HCT116 (cell line): ENCODE results near the gene OVOL3. TPM values are rescaled to one million over a fixed set of nuclear protein-coding genes. Genes with fewer than 3 reads are reported as not detected.

ENCODE experiments used
- ATAC-seq: fragments of 200-7000 bp; cut with Tn5 transposase; 2 replicates; pipeline ENCODE4 v1.9.1; 2020; ENCODE audit warnings: mild to moderate bottlenecking, moderate library complexity
- BruUV-seq: library from RNA; stranded (reverse); fragments of 400-500 nt; replicated peaks from 2 replicates; lab custom pipeline; 2021; lab: Mats Ljungman, UMichigan
- CTCF ChIA-PET: fragments of 300-600 bp; sonication (Branson Sonifier 250); formaldehyde crosslinking; loops from one replicate; lab custom pipeline; 2021; ENCODE audit warnings: antibody characterized with exemption; lab: Charles Lee
- POLR2A ChIA-PET: fragments of 300-600, 350-600 bp; sonication (Branson Sonifier 250); formaldehyde crosslinking; loops from one replicate; lab custom pipeline; 2021; ENCODE audit warnings: antibody characterized with exemption; lab: Charles Lee
- RAD21 ChIA-PET, 2 experiments: fragments of 300-600 bp; sonication (Branson Sonifier 250); formaldehyde crosslinking; loops; one replicate each; lab custom pipeline; 2023; ENCODE audit warnings: low total read pairs in 2 of 2; ENCODE audit not compliant: uncharacterized antibody in 2 of 2, unreplicated experiment in 2 of 2, low non-redundant PET in 1 of 2; lab: Charles Lee
- DNase-seq: peaks from one replicate; pipeline ENCODE4 v3.0.0-alpha.2; 2010; ENCODE audit warnings: low read depth, low spot score
- H2AFZ ChIP-seq: fragments of 200-600 bp; shearing (Covaris generic), sonication (generic); 2 replicates; pipeline ENCODE4 v1.6.1; 2017; ENCODE audit warnings: low read depth, mixed run types, mixed read lengths, antibody characterized with exemption, low read length; ENCODE audit not compliant: poor library complexity, severe bottlenecking
- H3K27ac ChIP-seq: 2 replicates; pipeline ENCODE4 v1.5.1; 2012; ENCODE audit warnings: low read depth, low read length
- H3K27me3 ChIP-seq: fragments of 200-600 bp; sonication (generic); 2 replicates; pipeline ENCODE4 v1.6.1; 2016; ENCODE audit warnings: mixed run types, low read length, mixed read lengths; ENCODE audit not compliant: insufficient read depth
- H3K36me3 ChIP-seq, 2 experiments: fragments of 200-500 bp in 1 of 2; fragments of 200-600 bp in 1 of 2; sonication (Bioruptor generic) in 1 of 2; sonication (generic) in 1 of 2; 2 replicates each; pipeline versions ENCODE4 v1.5.1 to v1.6.1; 2014 to 2016; ENCODE audit warnings: low read length in 2 of 2, inconsistent platforms in 1 of 2, mixed read lengths in 1 of 2, mixed run types in 1 of 2; ENCODE audit not compliant: insufficient read depth in 2 of 2, control insufficient read depth in 1 of 2
- H3K4me1 ChIP-seq, 2 experiments: fragments of 200-600 bp in 1 of 2; sonication (generic) in 1 of 2; 2 replicates each; pipeline versions ENCODE4 v1.5.1 to v1.6.1; 2012 to 2017; ENCODE audit warnings: low read length in 2 of 2, inconsistent platforms in 1 of 2, mild to moderate bottlenecking in 1 of 2, mixed read lengths in 1 of 2, mixed run types in 1 of 2, moderate library complexity in 1 of 2; ENCODE audit not compliant: insufficient read depth in 2 of 2, control insufficient read depth in 1 of 2
- H3K4me2 ChIP-seq: fragments of 200-600 bp; sonication (generic); 2 replicates; pipeline ENCODE4 v1.6.1; 2017; ENCODE audit warnings: mixed run types, low read length, mixed read lengths
- H3K4me3 ChIP-seq, 2 experiments: fragments of 200-600 bp in 1 of 2; sonication (generic) in 1 of 2; replicated peaks in 1 of 2; 2 replicates each; pipeline ENCODE4 v1.5.1; 2011 to 2016; ENCODE audit warnings: low read length in 2 of 2, control low read depth in 1 of 2, low read depth in 1 of 2, mild to moderate bottlenecking in 1 of 2, mixed read lengths in 1 of 2, mixed run types in 1 of 2
- H3K79me2 ChIP-seq: fragments of 200-600 bp; sonication (generic); 2 replicates; pipeline ENCODE4 v1.6.1; 2017; ENCODE audit warnings: mild to moderate bottlenecking, mixed run types, low read length, moderate library complexity, mixed read lengths; ENCODE audit not compliant: insufficient read depth
- H3K9ac ChIP-seq: fragments of 200-600 bp; sonication (generic); 2 replicates; pipeline ENCODE4 v1.6.1; 2016; ENCODE audit warnings: low read length, mixed read lengths
- H3K9me2 ChIP-seq: fragments of 200-600 bp; sonication (generic), shearing (Covaris generic); 2 replicates; pipeline ENCODE4 v1.6.1; 2017; ENCODE audit warnings: mixed run types, mild to moderate bottlenecking, moderate library complexity; ENCODE audit not compliant: insufficient read depth
- H3K9me3 ChIP-seq, 2 experiments: fragments of 200-500 bp in 1 of 2; fragments of 200-600 bp in 1 of 2; sonication (Bioruptor generic) in 1 of 2; sonication (generic) in 1 of 2; 2 replicates each; pipeline ENCODE4 v1.6.1; 2014 to 2017; ENCODE audit warnings: low read length in 2 of 2, mixed read lengths in 2 of 2, inconsistent platforms in 1 of 2, low read depth in 1 of 2, mild to moderate bottlenecking in 1 of 2, mixed run types in 1 of 2, moderate library complexity in 1 of 2; ENCODE audit not compliant: control insufficient read depth in 1 of 2, insufficient read depth in 1 of 2
- H4K20me1 ChIP-seq: fragments of 200-600 bp; sonication (generic), shearing (Covaris generic); 2 replicates; pipeline ENCODE4 v1.6.1; 2017; ENCODE audit warnings: mixed run types, mild to moderate bottlenecking, moderate library complexity; ENCODE audit not compliant: insufficient read depth
- CEBPB ChIP-seq: IDR thresholded peaks from 2 replicates; pipeline ENCODE4 v1.6.1; 2012; ENCODE audit warnings: low read depth
- CTCF ChIP-seq, 3 experiments: fragments of 200-600 bp in 1 of 3; sonication (generic) in 1 of 3; IDR thresholded peaks in 2 of 3; conservative IDR thresholded peaks in 1 of 3; 2 replicates each; pipeline ENCODE4 v1.5.1; 2012 to 2017; ENCODE audit warnings: low read depth in 2 of 3, low read length in 2 of 3, antibody characterized with exemption in 1 of 3, borderline replicate concordance in 1 of 3, control low read depth in 1 of 3, mild to moderate bottlenecking in 1 of 3, mixed read lengths in 1 of 3, mixed run types in 1 of 3, moderate library complexity in 1 of 3; ENCODE audit not compliant: insufficient read depth in 1 of 3
- ELF1 ChIP-seq: IDR thresholded peaks from 2 replicates; pipeline ENCODE4 v1.6.1; 2012; ENCODE audit warnings: low read depth, borderline replicate concordance
- EZH2phosphoT487 ChIP-seq: fragments of 200-600 bp; IDR thresholded peaks from 2 replicates; pipeline ENCODE4 v1.6.1; 2018; ENCODE audit warnings: antibody characterized with exemption, borderline replicate concordance
- FOSL1 ChIP-seq: IDR thresholded peaks from 2 replicates; pipeline ENCODE4 v1.6.1; 2012; ENCODE audit warnings: low read depth
- POLR2A ChIP-seq: IDR thresholded peaks from 2 replicates; pipeline ENCODE4 v1.7.0; 2011; ENCODE audit warnings: borderline replicate concordance; ENCODE audit not compliant: insufficient read depth, insufficient read length; ENCODE audit errors: extremely low read depth
- SIN3A ChIP-seq: IDR thresholded peaks from 2 replicates; pipeline ENCODE4 v1.6.1; 2012; ENCODE audit warnings: low read depth
- SP1 ChIP-seq: IDR thresholded peaks from 2 replicates; pipeline ENCODE4 v1.6.1; 2012; ENCODE audit warnings: low read depth
- SRF ChIP-seq: IDR thresholded peaks from 2 replicates; pipeline ENCODE4 v1.6.1; 2012; ENCODE audit warnings: low read depth
- ZFX ChIP-seq: fragments of 450-650 bp; IDR thresholded peaks from 2 replicates; pipeline ENCODE4 v1.6.1; 2017
- ZNF274 ChIP-seq: fragments of 200-500 bp; sonication (Bioruptor generic); IDR thresholded peaks from 2 replicates; pipeline ENCODE4 v1.6.1; 2014; ENCODE audit warnings: mild to moderate bottlenecking, low read depth, low read length, inconsistent platforms
- intact Hi-C: fragments of 100-400 bp; cut with micrococcal nuclease; formaldehyde crosslinking; loops from 2 replicates; pipeline ENCODE4 v1.10.0; 2022
- total RNA-seq: library from RNA; stranded (reverse); gene quantifications from one replicate; pipeline ENCODE4 v1.2.1, GENCODE V29; 2021; ENCODE audit not compliant: unreplicated experiment
- TF ChIP-seq, protein P1 (sequence below): IDR thresholded peaks from 2 replicates; pipeline ENCODE4 v1.6.1; 2012
- TF ChIP-seq, protein P2 (sequence below): IDR thresholded peaks from 2 replicates; pipeline ENCODE4 v1.6.1; 2011; ENCODE audit warnings: mild to moderate bottlenecking, low read length, moderate library complexity; ENCODE audit not compliant: insufficient replicate concordance; ENCODE audit errors: extremely low read depth
- TF ChIP-seq, protein P3 (sequence below): IDR thresholded peaks from 2 replicates; pipeline ENCODE4 v1.6.1; 2012

The OVOL3 gene
- total RNA-seq, 1 experiment from 2014 or later, result not detected

GRCh38 chr19:36093687-36094086 lies 17.3 kb upstream of the OVOL3 start:
- no peaks in the 10 kb centered on the region for H4K20me1 ChIP-seq
- no TSS peak for BruUV-seq
- TF ChIP-seq SRF (no peak), EZH2phosphoT487 (no peak)
- TF ChIP-seq, protein P1, sequence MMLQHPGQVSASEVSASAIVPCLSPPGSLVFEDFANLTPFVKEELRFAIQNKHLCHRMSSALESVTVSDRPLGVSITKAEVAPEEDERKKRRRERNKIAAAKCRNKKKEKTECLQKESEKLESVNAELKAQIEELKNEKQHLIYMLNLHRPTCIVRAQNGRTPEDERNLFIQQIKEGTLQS, result no peak
- TF ChIP-seq, protein P2, sequence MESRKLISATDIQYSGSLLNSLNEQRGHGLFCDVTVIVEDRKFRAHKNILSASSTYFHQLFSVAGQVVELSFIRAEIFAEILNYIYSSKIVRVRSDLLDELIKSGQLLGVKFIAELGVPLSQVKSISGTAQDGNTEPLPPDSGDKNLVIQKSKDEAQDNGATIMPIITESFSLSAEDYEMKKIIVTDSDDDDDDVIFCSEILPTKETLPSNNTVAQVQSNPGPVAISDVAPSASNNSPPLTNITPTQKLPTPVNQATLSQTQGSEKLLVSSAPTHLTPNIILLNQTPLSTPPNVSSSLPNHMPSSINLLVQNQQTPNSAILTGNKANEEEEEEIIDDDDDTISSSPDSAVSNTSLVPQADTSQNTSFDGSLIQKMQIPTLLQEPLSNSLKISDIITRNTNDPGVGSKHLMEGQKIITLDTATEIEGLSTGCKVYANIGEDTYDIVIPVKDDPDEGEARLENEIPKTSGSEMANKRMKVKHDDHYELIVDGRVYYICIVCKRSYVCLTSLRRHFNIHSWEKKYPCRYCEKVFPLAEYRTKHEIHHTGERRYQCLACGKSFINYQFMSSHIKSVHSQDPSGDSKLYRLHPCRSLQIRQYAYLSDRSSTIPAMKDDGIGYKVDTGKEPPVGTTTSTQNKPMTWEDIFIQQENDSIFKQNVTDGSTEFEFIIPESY, result no peak
- no peaks in the 10 kb centered on the region for H3K9me3 ChIP-seq
- no peak overlapping the region for H3K4me3 ChIP-seq
- H3K4me2 ChIP-seq, result no peak overlapping the region
- POLR2A ChIA-PET, result no interaction called here
- CTCF ChIA-PET, result no interaction called here
- intact Hi-C loops, result no loop called here
- peaks cover 8 to 27% of the 10 kb centered on the region in 2 experiments for H3K36me3 ChIP-seq
- H2AFZ ChIP-seq, result no peak overlapping the region
- DNase-seq, result no peak
- no peak overlapping the region for H3K9ac ChIP-seq
- H3K27ac ChIP-seq, result no peak overlapping the region
- H3K79me2 ChIP-seq, result no peaks in the 10 kb centered on the region
- no peaks in the 10 kb centered on the region for H3K9me2 ChIP-seq
- ATAC-seq, result no peak
- no peaks in the 10 kb centered on the region for H3K4me1 ChIP-seq
- RAD21 ChIA-PET, result no interaction called here
- H3K27me3 ChIP-seq, result no peaks in the 10 kb centered on the region

GRCh38 chr19:36097036-36097435 lies 13.9 kb upstream of the OVOL3 start:
- intact Hi-C loops, result no loop called here
- Histone ChIP-seq H3K4me1 (peaks cover 0 to 8% of the 10 kb centered on the region in 2 experiments; a peak in 1 of 4 replicates), H3K4me2 (no peak overlapping the region), H3K9me2 (no peaks in the 10 kb centered on the region), H3K79me2 (no peaks in the 10 kb centered on the region), H3K4me3 (no peak overlapping the region), H3K9me3 (no peaks in the 10 kb centered on the region), H3K36me3 (peaks cover 5 to 12% of the 10 kb centered on the region in 2 experiments), H4K20me1 (no peaks in the 10 kb centered on the region), H3K27me3 (no peaks in the 10 kb centered on the region), H3K9ac (no peak overlapping the region), H3K27ac (no peak overlapping the region), H2AFZ (no peak overlapping the region)
- ChIA-PET CTCF (no interaction called here), POLR2A (no interaction called here), RAD21 (no interaction called here)
- DNase-seq, result no peak
- BruUV-seq, result no TSS peak
- ATAC-seq, result no peak
- no peak for TF ChIP-seq ZFX
- TF ChIP-seq CTCF (IDR thresholded peaks at IDR 0.05 in 2 of 3, conservative IDR thresholded peaks at IDR 0.05 in 1 of 3; ENCODE audit: borderline replicate concordance in 1 of 3, insufficient read depth in 1 of 3, low read depth in 2 of 3, low read length in 2 of 3), result no peak
- no peak for TF ChIP-seq SRF
- no peak for TF ChIP-seq FOSL1
- no peak for TF ChIP-seq SP1
- TF ChIP-seq, protein P2, result no peak
- TF ChIP-seq CEBPB, result no peak
- TF ChIP-seq, protein P1, result no peak
- no peak for TF ChIP-seq ZNF274
- no peak for TF ChIP-seq SIN3A
- TF ChIP-seq, protein P3, sequence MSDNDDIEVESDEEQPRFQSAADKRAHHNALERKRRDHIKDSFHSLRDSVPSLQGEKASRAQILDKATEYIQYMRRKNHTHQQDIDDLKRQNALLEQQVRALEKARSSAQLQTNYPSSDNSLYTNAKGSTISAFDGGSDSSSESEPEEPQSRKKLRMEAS, result no peak
- no peak for TF ChIP-seq EZH2phosphoT487
- no peak for TF ChIP-seq POLR2A
- TF ChIP-seq ELF1, result no peak
